ENCODE results near the gene PDRG1.
A peak's percentile ranks its signal among the peaks of the same experiment; 100 is the strongest.

Gene PDRG1

GRCh38 chr20:31907046-31907445 is 44.8 kb downstream of the PDRG1 start:
- DNase-seq (ENCODE audit: low spot score): no peak

DNA sequence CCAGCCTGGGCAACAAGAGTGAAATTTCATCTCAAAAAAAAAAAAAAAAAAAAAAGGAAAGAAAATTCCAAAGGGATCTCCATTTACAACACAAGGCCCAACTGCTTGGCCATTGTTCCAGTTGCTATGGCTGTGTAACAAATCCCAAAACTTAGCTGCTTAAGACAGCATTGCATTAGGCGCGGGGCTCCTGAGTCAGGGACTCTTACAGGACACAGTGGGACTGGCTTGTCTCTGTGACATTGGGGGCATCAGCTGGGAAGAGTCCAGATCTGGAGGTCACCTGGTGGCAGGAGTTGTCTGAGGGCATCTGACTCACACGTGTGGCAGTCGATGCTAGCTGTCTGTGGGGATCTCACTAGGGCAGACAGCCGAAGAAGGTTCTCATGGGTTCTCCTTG is 45.8 kb downstream of the PDRG1 start:
- DNase-seq (ENCODE audit: low spot score): no peak

DNA sequence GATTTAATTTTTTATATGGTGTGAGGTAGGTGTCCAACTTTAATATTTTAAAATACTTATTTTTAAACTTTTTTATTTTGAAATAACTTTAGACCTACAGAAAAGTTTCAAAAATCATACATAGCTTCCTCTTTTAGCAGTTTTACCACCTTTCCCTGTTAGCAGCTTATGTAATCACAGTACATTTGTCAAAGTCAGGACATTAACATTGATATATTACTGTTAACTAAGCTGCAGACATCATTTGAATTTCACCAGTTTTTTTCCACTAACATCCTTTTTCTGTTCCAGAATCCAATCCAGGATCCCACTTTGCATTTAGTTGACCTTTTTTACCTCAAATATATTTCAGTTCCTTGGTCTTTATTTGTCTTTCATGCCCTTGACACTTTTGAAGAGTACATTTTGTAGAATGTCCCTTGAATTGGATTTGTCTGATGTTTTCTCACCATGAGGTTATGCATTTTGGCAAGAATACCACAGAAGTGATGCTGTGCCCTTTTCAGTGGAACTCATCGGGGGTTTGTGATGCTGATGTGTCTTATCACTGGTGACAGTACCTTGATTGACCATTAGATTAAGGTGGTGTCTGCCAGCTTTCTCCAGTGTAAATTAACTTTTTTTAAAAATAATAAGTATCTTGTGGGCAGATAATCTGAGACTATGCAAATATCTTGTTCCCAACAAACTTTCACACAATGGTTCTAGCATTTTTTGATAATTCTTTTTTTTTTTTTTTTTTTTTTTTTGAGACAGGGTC is 48.0 kb downstream of the PDRG1 start:
- no peak for DNase-seq (ENCODE audit: low spot score)

GRCh38 chr20:31901615-31902014 is 50.2 kb downstream of the PDRG1 start:
- DNase-seq (ENCODE audit: low spot score): no peak

DNA sequence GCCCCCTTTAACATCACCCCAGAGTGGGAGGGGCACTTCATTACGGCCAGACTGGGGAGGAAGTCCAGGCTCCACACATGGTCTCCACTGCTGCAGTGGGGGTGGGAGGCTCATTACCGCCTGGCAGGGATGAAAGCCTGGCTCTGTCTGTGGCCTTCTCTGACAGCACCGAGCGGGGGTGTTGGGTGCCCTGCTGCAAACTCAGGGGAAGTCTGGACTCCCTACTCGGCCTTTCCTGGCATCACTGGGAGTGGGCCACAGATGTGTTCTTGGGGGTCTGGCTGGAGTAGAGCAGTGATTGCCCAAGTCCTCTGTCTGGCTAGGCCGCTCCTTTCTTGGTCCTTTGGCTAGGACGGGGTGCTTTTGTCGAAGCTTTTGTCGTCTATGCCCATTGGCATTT is 54.3 kb downstream of the PDRG1 start:
- no peak for DNase-seq (ENCODE audit: low spot score)

GRCh38 chr20:31896049-31896448 is 55.8 kb downstream of the PDRG1 start:
- no peak for DNase-seq (ENCODE audit: low spot score)

- DNase-seq (ENCODE audit: low spot score): peak; percentile 29
Measured at GRCh38 chr20:31894980-31895675, 56.7 kb downstream of the PDRG1 start.
